Fibroblast of peridontal ligament (primary cell): ENCODE data around the gene SYT13.
"Not testable (repeated sequence)": the region's sequence is repeated elsewhere in the genome, so short reads cannot be mapped to it uniquely, and the experiment has no call there.

Experiments
- DNase-seq: peaks from one replicate; pipeline ENCODE4 v3.0.0-alpha.2; 2010; ENCODE audit errors: extremely low read depth

SYT13 gene

GRCh38 chr11:45274206-45274605 lies 11.9 kb downstream of the SYT13 start:
- no peak for DNase-seq

- no peak for DNase-seq
Measured at GRCh38 chr11:45273509-45273908, 12.6 kb downstream of the SYT13 start.

DNA sequence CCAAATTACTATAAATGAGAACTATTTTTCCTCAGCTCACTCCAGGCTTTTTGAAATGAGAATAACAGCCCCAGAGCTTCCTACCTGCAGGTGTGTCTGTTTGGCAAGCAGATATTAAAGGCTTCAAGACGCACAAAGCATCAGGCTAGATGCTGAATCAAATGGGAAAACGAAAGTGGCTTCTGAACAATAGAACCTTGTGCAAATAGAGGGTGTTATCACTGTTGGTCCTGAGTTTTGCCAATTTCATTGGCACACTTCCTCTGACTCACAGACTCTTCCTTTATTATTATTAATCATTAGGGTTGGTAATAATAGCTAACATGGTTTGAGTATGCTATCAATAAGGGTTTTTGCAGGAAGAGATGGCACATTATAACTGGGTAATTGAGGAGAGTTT lies 13.4 kb downstream of the SYT13 start:
- DNase-seq: no peak

- DNase-seq: no peak
Measured at GRCh38 chr11:45270946-45271716, 15.0 kb downstream of the SYT13 start.

- no peak for DNase-seq
Measured at GRCh38 chr11:45269678-45270077, 16.5 kb downstream of the SYT13 start.

- no peak for DNase-seq
Measured at GRCh38 chr11:45267652-45268299, 18.4 kb downstream of the SYT13 start.

DNA sequence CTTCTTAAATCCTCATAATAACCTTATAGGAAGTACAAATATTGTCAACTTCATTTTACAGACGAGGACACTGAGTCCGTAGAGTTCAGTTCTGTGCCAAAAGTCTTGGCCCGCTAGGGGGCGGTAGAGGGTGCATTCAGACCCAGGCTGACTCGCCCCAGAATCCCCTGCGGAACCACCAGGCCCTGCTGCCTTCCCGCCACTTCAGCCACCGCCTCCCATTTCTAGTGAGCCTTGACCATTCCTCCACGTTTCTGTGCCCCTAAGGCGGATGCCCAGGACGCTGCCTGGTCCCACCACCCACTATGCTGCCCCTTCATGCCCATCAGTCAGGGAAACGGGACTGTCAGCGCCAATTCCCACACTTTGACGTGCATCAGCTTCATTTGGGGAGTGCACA lies 19.1 kb downstream of the SYT13 start:
- DNase-seq: no peak

GRCh38 chr11:45266676-45267020 lies 19.5 kb downstream of the SYT13 start:
- DNase-seq: no peak

GRCh38 chr11:45265969-45266675 lies 20.0 kb downstream of the SYT13 start:
- DNase-seq: no peak

- DNase-seq: peak; percentile 64
Measured at GRCh38 chr11:45264839-45265515, 21.2 kb downstream of the SYT13 start.

- DNase-seq: no peak
Measured at GRCh38 chr11:45263773-45264172, 22.4 kb downstream of the SYT13 start.

DNA sequence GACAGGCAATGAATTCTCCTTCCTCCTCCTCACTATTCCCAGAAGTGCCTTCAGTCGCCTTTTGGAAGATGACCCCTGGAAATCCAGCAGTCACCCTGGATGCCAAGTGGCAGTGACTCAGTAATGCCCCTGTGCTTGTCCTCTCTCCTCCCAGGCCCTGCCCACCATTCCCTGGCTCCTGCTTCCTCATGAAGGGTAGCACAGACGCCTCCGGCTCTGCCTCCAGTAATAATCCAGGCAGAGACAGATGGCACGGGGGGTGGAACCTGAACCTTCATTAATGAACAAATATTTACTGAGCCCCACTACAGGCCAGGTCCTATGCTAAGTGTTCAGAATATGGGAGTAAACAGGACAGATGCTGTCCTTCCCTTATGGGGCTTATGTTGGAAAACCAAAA lies 23.2 kb downstream of the SYT13 start:
- DNase-seq: no peak

DNA sequence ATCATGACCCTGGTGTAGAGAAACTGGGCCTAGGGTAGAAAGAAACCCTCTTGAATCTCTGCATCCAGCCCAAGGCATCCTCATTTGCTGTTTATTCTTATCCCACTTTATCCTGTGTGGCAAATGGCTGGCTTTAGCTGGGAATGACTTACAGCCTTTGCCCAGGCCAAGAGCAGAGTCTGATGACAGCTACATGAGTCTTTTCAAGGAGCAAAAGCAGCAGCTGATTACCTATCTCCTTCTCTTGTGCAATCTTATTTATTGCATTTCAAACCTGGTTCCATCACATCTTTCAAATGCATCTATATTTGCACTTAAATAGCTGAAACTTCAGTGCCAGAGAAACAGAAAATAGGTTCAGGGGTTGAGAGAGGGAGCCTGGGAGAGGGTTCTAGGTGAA lies 26.1 kb downstream of the SYT13 start:
- DNase-seq: no peak

DNA sequence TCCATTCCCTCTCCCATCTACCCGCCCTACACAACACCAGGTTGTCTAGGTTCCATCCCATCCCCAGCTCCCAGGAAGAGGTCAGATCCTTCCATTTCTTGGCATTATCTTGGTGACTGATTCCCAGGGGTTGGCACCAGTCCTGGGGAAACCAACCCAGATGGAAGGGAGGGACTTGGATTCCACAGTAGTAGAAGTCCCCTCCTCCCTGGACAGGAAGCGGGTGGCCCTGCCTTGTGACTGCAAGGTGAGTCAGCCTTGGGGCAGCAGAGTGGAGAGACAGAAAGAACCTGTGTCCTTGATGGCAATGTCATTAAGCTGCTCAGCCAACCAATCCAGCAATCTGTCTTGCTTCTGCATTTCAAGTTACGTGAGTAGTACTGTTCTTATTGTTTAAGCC lies 26.5 kb downstream of the SYT13 start:
- DNase-seq: no peak

GRCh38 chr11:45258982-45259530 lies 27.1 kb downstream of the SYT13 start:
- DNase-seq: no peak

DNA sequence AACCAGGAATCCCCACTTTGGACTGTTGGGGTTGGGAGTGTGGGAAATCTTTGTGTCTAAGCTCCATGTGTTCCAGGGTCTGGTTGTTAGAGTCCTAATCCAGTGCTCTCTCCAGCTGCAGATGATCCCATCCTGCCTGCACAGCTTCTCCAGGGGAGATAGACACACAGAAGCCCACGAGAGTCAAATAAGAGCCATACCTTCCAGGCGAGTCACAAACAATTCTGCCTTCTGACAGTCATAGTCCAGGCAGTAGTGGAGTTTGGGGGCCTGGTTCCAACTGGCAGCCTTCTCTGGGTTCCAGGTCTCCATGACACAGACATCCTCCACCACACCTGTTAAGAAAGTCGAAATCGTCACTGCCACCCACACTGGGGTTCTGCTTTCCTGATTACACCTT lies 32.1 kb downstream of the SYT13 start:
- no peak for DNase-seq

DNA sequence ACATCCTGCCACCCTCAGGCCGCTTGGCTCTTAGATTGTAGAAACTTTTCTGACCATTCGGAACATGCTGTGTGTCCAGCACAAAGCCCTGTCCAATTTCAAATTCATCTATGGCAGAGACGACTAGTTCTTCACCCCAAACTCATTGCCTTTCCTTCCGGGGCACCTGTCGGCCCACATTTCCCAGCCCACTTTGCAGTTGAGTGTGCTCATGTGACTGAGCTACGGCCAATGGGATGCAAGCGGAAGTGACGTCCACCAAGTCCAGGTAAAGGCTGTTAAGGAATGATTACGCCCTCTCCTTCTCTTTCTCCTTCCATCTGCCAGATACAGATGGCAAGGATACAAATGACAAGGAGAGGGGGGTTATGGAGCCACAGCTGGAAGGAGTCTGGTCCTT lies 32.5 kb downstream of the SYT13 start:
- DNase-seq: no peak

GRCh38 chr11:45252877-45253276 lies 33.3 kb downstream of the SYT13 start:
- DNase-seq: no peak

DNA sequence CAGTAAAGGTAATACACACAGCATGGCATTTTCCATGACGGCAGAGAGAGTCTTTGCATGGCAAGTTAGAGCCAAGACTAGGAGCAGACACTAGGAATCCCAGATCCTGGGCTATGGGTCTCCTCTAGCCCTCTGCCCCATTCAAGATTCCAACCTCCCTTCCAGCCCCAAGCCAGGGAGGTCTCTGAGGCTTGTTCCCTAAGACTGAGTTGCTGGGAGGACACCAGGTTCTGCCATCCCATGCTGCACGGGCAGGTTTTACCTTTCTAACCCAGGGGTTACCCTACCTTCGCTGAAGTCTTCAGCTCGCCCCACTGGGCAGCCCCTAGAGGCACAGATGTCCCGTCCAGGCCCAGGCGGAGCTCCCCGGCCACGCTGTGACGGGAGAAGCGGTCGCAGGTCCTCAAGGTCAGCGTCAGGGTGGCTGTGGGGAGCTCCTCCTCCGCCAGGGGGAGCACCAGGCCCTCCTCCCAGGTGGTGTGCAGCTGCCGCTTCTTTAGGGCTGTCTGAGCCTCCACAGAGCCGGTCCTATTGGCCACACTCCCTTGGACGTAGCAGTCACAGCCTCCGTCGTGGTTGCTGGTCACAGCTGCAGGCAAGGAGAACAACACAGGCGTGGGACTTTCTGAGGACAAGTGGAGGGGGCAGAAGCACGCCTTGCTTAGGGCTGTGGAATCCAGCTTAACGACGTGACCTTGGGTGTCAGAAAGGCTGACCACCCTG lies 33.8 kb downstream of the SYT13 start:
- DNase-seq: no peak

GRCh38 chr11:45250035-45250718 lies 36.0 kb downstream of the SYT13 start:
- no peak for DNase-seq

DNA sequence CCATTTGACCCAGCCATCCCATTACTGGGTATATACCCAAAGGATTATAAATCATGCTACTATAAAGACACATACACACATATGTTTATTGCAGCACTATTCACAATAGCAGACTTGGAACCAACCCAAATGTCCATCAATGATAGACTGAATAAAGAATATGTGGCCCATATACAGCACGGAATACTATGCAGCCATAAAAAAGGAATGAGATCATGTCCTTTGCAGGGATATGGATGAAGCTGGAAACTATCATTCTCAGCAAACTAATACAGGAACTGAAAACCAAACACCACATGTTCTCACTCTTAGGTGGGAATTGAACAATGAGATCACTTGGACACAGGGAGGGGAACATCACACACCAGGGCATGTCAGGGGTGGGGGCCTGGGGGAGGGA lies 36.8 kb downstream of the SYT13 start:
- DNase-seq: not testable (repeated sequence)
